DND-41 (cell line): Measurements from ENCODE around the gene MTFR2.
A peak's percentile ranks its signal among the peaks of the same experiment; 100 is the strongest.

Experiments
- ATAC-seq: fragments of 200-7000 bp; cut with Tn5 transposase; 3 replicates; pipeline ENCODE4 v1.9.1; 2021; ENCODE audit warnings: low read depth; ENCODE audit not compliant: insufficient read depth
- DNase-seq: peaks from one replicate; pipeline ENCODE4 v3.0.0-alpha.2; 2020
- H2AFZ ChIP-seq: 2 replicates; pipeline ENCODE4 v1.6.0; 2012; ENCODE audit warnings: low read depth, low read length
- H3K27ac ChIP-seq: 2 replicates; pipeline ENCODE4 v1.5.1; 2012; ENCODE audit warnings: low read length, inconsistent platforms
- H3K27me3 ChIP-seq: fragments of 200-600 bp; sonication (generic); 2 replicates; pipeline ENCODE4 v1.6.0; 2012; ENCODE audit warnings: low read length, mild to moderate bottlenecking, inconsistent platforms; ENCODE audit not compliant: insufficient read depth, poor library complexity
- H3K36me3 ChIP-seq: 2 replicates; pipeline ENCODE4 v1.5.1; 2012; ENCODE audit warnings: low read length, inconsistent platforms; ENCODE audit not compliant: insufficient read depth
- H3K4me1 ChIP-seq: 2 replicates; pipeline ENCODE4 v1.5.1; 2012; ENCODE audit warnings: mild to moderate bottlenecking, low read length; ENCODE audit not compliant: insufficient read depth
- H3K4me2 ChIP-seq: 2 replicates; pipeline ENCODE4 v1.6.0; 2012; ENCODE audit warnings: mild to moderate bottlenecking, moderate library complexity, low read length, inconsistent platforms; ENCODE audit not compliant: insufficient read depth
- H3K4me3 ChIP-seq, 2 experiments: fragments of 200-600 bp in 1 of 2; shearing (Covaris generic) in 1 of 2; 2 replicates each; pipeline ENCODE4 v1.5.1; 2012 to 2016; ENCODE audit warnings: inconsistent platforms in 2 of 2, low read length in 2 of 2, mild to moderate bottlenecking in 2 of 2, low read depth in 1 of 2, moderate library complexity in 1 of 2
- H3K79me2 ChIP-seq: 2 replicates; pipeline ENCODE4 v1.6.0; 2012; ENCODE audit warnings: low read length, inconsistent platforms; ENCODE audit not compliant: insufficient read depth
- H3K9ac ChIP-seq: 2 replicates; pipeline ENCODE4 v1.6.0; 2012; ENCODE audit warnings: low read depth, mild to moderate bottlenecking, inconsistent platforms, low read length, moderate library complexity
- H3K9me3 ChIP-seq: 2 replicates; pipeline ENCODE4 v1.5.1; 2012; ENCODE audit warnings: low read length, moderate library complexity, mild to moderate bottlenecking, inconsistent platforms; ENCODE audit not compliant: insufficient read depth, severe bottlenecking
- H4K20me1 ChIP-seq: 2 replicates; pipeline ENCODE4 v1.6.0; 2012; ENCODE audit warnings: low read length; ENCODE audit not compliant: insufficient read depth
- CTCF ChIP-seq: IDR thresholded peaks from 2 replicates; pipeline ENCODE4 v1.5.1; 2012; ENCODE audit warnings: borderline replicate concordance, low read length, moderate library complexity, mild to moderate bottlenecking; ENCODE audit not compliant: poor library complexity, severe bottlenecking; ENCODE audit errors: extremely low read depth
- EZH2 ChIP-seq: IDR thresholded peaks from 3 replicates; pipeline ENCODE4 v1.6.1; 2012; ENCODE audit warnings: borderline replicate concordance, low read depth, mild to moderate bottlenecking, moderate library complexity, low read length, inconsistent platforms; ENCODE audit not compliant: severe bottlenecking

MTFR2 gene

GRCh38 chr6:136289579-136290409 is 39.7 kb upstream of the MTFR2 start, which contains the start of gene BCLAF1:
Gene BCLAF1 (minus strand): TSS chr6:136289846. CDS start chr6:136279866, 9,980 bp downstream.
- H3K36me3 ChIP-seq: peaks cover 16% of the 10 kb centered on the region
- peak within 1 kb of the TSS; percentile 98 for H3K27ac ChIP-seq
- H4K20me1 ChIP-seq: peaks cover 43% of the 10 kb centered on the region
- H3K4me2 ChIP-seq: peak within 1 kb of the TSS; percentile 75
- ATAC-seq (peak; percentile 89), DNase-seq (peak; percentile 99)
- peak within 1 kb of the TSS; percentile 86 for H2AFZ ChIP-seq
- peak within 1 kb of the TSS; percentile 91 for H3K9ac ChIP-seq
- H3K79me2 ChIP-seq: peaks cover 58% of the 10 kb centered on the region
- H3K9me3 ChIP-seq: no peaks in the 10 kb centered on the region
- peak within 1 kb of the TSS; percentile 78 to 85 for H3K4me3 ChIP-seq
- H3K27me3 ChIP-seq: no peaks in the 10 kb centered on the region
- H3K4me1 ChIP-seq: peaks cover 54% of the 10 kb centered on the region
- TF ChIP-seq CTCF (no peak), EZH2 (no peak)

- peak overlapping the region; percentile 70 for H3K4me2 ChIP-seq
- H2AFZ ChIP-seq: peak overlapping the region; percentile 78
- H3K4me1 ChIP-seq: peaks cover 59% of the 10 kb centered on the region
- peak; percentile 92 for DNase-seq
- peak; percentile 56 for ATAC-seq
- H3K4me3 ChIP-seq: peak overlapping the region; percentile 78 to 85
- H3K36me3 ChIP-seq: peaks cover 16% of the 10 kb centered on the region
- no peaks in the 10 kb centered on the region for H3K9me3 ChIP-seq
- H3K79me2 ChIP-seq: peaks cover 63% of the 10 kb centered on the region
- peaks cover 48% of the 10 kb centered on the region for H4K20me1 ChIP-seq
- peak overlapping the region; percentile 98 for H3K27ac ChIP-seq
- peak overlapping the region; percentile 91 for H3K9ac ChIP-seq
- H3K27me3 ChIP-seq: no peaks in the 10 kb centered on the region
- TF ChIP-seq EZH2: no peak
- no peak for TF ChIP-seq CTCF
Observed at GRCh38 chr6:136289327-136289578, 39.1 kb upstream of the MTFR2 start.

GRCh38 chr6:136288566-136289326 is 38.6 kb upstream of the MTFR2 start:
- H3K27ac ChIP-seq: peak overlapping the region; percentile 98
- peak overlapping the region; percentile 70 for H3K4me2 ChIP-seq
- peak; percentile 67 for DNase-seq
- H3K36me3 ChIP-seq: peaks cover 16% of the 10 kb centered on the region
- TF ChIP-seq EZH2: no peak
- peak; percentile 54 for TF ChIP-seq CTCF
- ATAC-seq: peak; percentile 35
- peaks cover 59% of the 10 kb centered on the region for H3K4me1 ChIP-seq
- H3K9me3 ChIP-seq: no peaks in the 10 kb centered on the region
- peak overlapping the region; percentile 91 for H3K9ac ChIP-seq
- peaks cover 52% of the 10 kb centered on the region for H4K20me1 ChIP-seq
- H2AFZ ChIP-seq: no peak overlapping the region
- peak overlapping the region; percentile 78 to 85 for H3K4me3 ChIP-seq
- H3K79me2 ChIP-seq: peaks cover 68% of the 10 kb centered on the region
- no peaks in the 10 kb centered on the region for H3K27me3 ChIP-seq
